GM23338 (cell line): ENCODE results near the gene AGFG2. TPM values are rescaled to one million over a fixed set of nuclear protein-coding genes. Genes with fewer than 3 reads are reported as not detected.

Experiments used
- ATAC-seq: fragments of 200-7000 bp; cut with Tn5 transposase; 3 replicates; pipeline ENCODE4 v1.9.1; 2020
- DNase-seq: peaks from one replicate; pipeline ENCODE4 v3.0.0-alpha.2; 2015; ENCODE audit warnings: low spot score
- H2AFZ ChIP-seq: fragments of 200-600 bp; sonication (generic); 2 replicates; pipeline ENCODE4 v1.8.0; 2016; ENCODE audit warnings: antibody characterized with exemption, mild to moderate bottlenecking, moderate library complexity
- H3F3A ChIP-seq: fragments of 200-600 bp; sonication (generic); replicated peaks from 2 replicates; pipeline ENCODE4 v1.8.0; 2017; ENCODE audit warnings: antibody characterized with exemption, mixed run types, low read depth
- H3K27ac ChIP-seq: fragments of 200-600 bp; sonication (generic); 2 replicates; pipeline ENCODE4 v1.6.1; 2016; ENCODE audit warnings: low read depth
- H3K27me3 ChIP-seq: fragments of 200-600 bp; sonication (generic); 2 replicates; pipeline ENCODE4 v1.8.0; 2016; ENCODE audit warnings: mild to moderate bottlenecking, mixed run types, moderate library complexity; ENCODE audit not compliant: insufficient read depth
- H3K36me3 ChIP-seq: fragments of 200-600 bp; sonication (generic); 2 replicates; pipeline ENCODE4 v1.8.0; 2016; ENCODE audit warnings: mild to moderate bottlenecking; ENCODE audit not compliant: insufficient read depth
- H3K4me1 ChIP-seq: fragments of 200-600 bp; sonication (generic); 2 replicates; pipeline ENCODE4 v1.8.0; 2016; ENCODE audit warnings: mild to moderate bottlenecking, moderate library complexity; ENCODE audit not compliant: insufficient read depth
- H3K4me2 ChIP-seq: fragments of 200-600 bp; sonication (generic); 2 replicates; pipeline ENCODE4 v1.7.1; 2017; ENCODE audit warnings: mixed run types
- H3K4me3 ChIP-seq: fragments of 200-600 bp; sonication (generic); 2 replicates; pipeline ENCODE4 v1.6.1; 2016; ENCODE audit warnings: mixed run types
- H3K79me2 ChIP-seq: fragments of 200-600 bp; sonication (generic); replicated peaks from 2 replicates; pipeline ENCODE4 v1.8.0; 2017; ENCODE audit warnings: mild to moderate bottlenecking; ENCODE audit not compliant: insufficient read depth
- H3K9me2 ChIP-seq: fragments of 200-600 bp; sonication (generic); 2 replicates; pipeline ENCODE4 v1.8.0; 2017; ENCODE audit not compliant: insufficient read depth
- H4K20me1 ChIP-seq: fragments of 200-600 bp; sonication (generic); replicated peaks from 2 replicates; pipeline ENCODE4 v1.8.0; 2017; ENCODE audit warnings: mild to moderate bottlenecking; ENCODE audit not compliant: insufficient read depth
- H3K27ac Mint-ChIP-seq: 2 replicates; pipeline ENCODE4 v1.8.0; 2020; ENCODE audit warnings: inconsistent platforms, mild to moderate bottlenecking, moderate library complexity, mixed read lengths
- H3K27me3 Mint-ChIP-seq: 3 replicates; pipeline ENCODE4 v1.8.0; 2022; ENCODE audit warnings: low read depth, mild to moderate bottlenecking, moderate library complexity, mixed read lengths, inconsistent platforms; ENCODE audit not compliant: insufficient read depth, poor library complexity
- H3K36me3 Mint-ChIP-seq: 3 replicates; pipeline ENCODE4 v1.8.0; 2021; ENCODE audit warnings: low read depth, mild to moderate bottlenecking, inconsistent platforms, moderate library complexity, mixed read lengths
- H3K4me1 Mint-ChIP-seq: 3 replicates; pipeline ENCODE4 v1.8.0; 2020; ENCODE audit warnings: mild to moderate bottlenecking, inconsistent platforms, mixed read lengths
- H3K4me3 Mint-ChIP-seq: 3 replicates; pipeline ENCODE4 v1.8.0; 2021; ENCODE audit warnings: moderate library complexity, mild to moderate bottlenecking, inconsistent platforms, mixed read lengths
- H3K9me3 Mint-ChIP-seq: 3 replicates; pipeline ENCODE4 v1.8.0; 2020; ENCODE audit warnings: moderate library complexity, mild to moderate bottlenecking, inconsistent platforms, mixed read lengths
- CREB1 ChIP-seq: fragments of 250-450 bp; sonication (Bioruptor Pico); IDR thresholded peaks from 2 replicates; pipeline ENCODE4 v1.5.0; 2020; ENCODE audit warnings: low read depth, mild to moderate bottlenecking, moderate library complexity
- ETS1 ChIP-seq: IDR thresholded peaks from 2 replicates; pipeline ENCODE4 v1.6.1; 2016; ENCODE audit warnings: antibody characterized with exemption
- EZH2 ChIP-seq: fragments of 200-600 bp; sonication (generic); IDR thresholded peaks from one replicate; pipeline ENCODE4 v1.8.0; 2017; ENCODE audit warnings: antibody characterized with exemption, mild to moderate bottlenecking, low read depth; ENCODE audit not compliant: unreplicated experiment
- EZH2phosphoT487 ChIP-seq: fragments of 200-600 bp; sonication (generic); IDR thresholded peaks from one replicate; pipeline ENCODE4 v1.8.1; 2018; ENCODE audit warnings: antibody characterized with exemption; ENCODE audit not compliant: unreplicated experiment
- JUNB ChIP-seq: IDR thresholded peaks from one replicate; pipeline ENCODE4 v1.6.1; 2016; ENCODE audit warnings: antibody characterized with exemption; ENCODE audit not compliant: unreplicated experiment
- NANOG ChIP-seq: IDR thresholded peaks from 2 replicates; pipeline ENCODE4 v1.6.1; 2016; ENCODE audit warnings: antibody characterized with exemption, borderline replicate concordance
- POLR2AphosphoS5 ChIP-seq: IDR thresholded peaks from 2 replicates; pipeline ENCODE4 v1.6.1; 2016; ENCODE audit warnings: antibody characterized with exemption, low read depth
- REST ChIP-seq: IDR thresholded peaks from one replicate; pipeline ENCODE4 v1.6.1; 2018; ENCODE audit warnings: antibody characterized with exemption; ENCODE audit not compliant: unreplicated experiment
- STAT1 ChIP-seq: IDR thresholded peaks from one replicate; pipeline ENCODE4 v1.6.1; 2016; ENCODE audit warnings: antibody characterized with exemption; ENCODE audit not compliant: unreplicated experiment
- ZNF114 ChIP-seq: fragments of 250-450 bp; sonication (Bioruptor Pico); IDR thresholded peaks from 2 replicates; pipeline ENCODE4 v1.5.0; 2020; ENCODE audit warnings: mild to moderate bottlenecking, moderate library complexity
- ZNF331 ChIP-seq: fragments of 250-450 bp; sonication (Bioruptor Pico); IDR thresholded peaks from 2 replicates; pipeline ENCODE4 v1.5.0; 2020; ENCODE audit warnings: low read depth, mild to moderate bottlenecking, moderate library complexity
- polyA plus RNA-seq: library from polyadenylated mRNA; unstranded; fragments of >200 nt; fragmentation: Nextera tagmentation; extraction: Ambion mirVana; gene quantifications from 2 replicates; pipeline ENCODE4 v1.2.1, GENCODE V29; 2016
- total RNA-seq: library from RNA; depleted of rRNA; stranded (reverse); fragments of >200 nt; shearing (Covaris generic); gene quantifications from 2 replicates; pipeline ENCODE4 v1.2.3, GENCODE V29; 2014
- TF ChIP-seq, protein P1 (sequence below), 2 experiments: fragments of 200-600 bp in 1 of 2; sonication (generic) in 1 of 2; conservative IDR thresholded peaks; 2 replicates each; pipeline versions ENCODE4 v1.5.1 to v1.6.1; 2016 to 2017; ENCODE audit warnings: antibody characterized with exemption in 2 of 2, low read depth in 2 of 2, mild to moderate bottlenecking in 2 of 2, moderate library complexity in 1 of 2
- TF ChIP-seq, protein P2 (sequence below): fragments of 250-450 bp; sonication (Bioruptor Pico); IDR thresholded peaks from 2 replicates; pipeline ENCODE4 v1.5.0; 2020; ENCODE audit warnings: mild to moderate bottlenecking, moderate library complexity

Gene AGFG2
- total and polyA plus RNA-seq, 2 experiments from 2014 or later = 2.3 to 8.9 TPM

GRCh38 chr7:100496509-100496908, 42.5 kb upstream of the AGFG2 start:
- H3K4me3 Mint-ChIP-seq = no peak overlapping the region
- Histone ChIP-seq H4K20me1 (no peaks in the 10 kb centered on the region), H3F3A (0 out of 2 replicates have a peak, but pooled peaks cover 3% of the 10 kb centered on the region), H3K79me2 (no peaks in the 10 kb centered on the region), H2AFZ (no peak overlapping the region), H3K4me2 (no peak overlapping the region), H3K36me3 (no peaks in the 10 kb centered on the region), H3K27ac (no peak overlapping the region), H3K4me3 (no peak overlapping the region), H3K9me2 (no peaks in the 10 kb centered on the region), H3K27me3 (peaks cover 10% of the 10 kb centered on the region), H3K4me1 (peaks cover 7% of the 10 kb centered on the region; the same call in 1 of the 2 replicates)
- DNase-seq (no peak), ATAC-seq (no peak)
- H3K27ac Mint-ChIP-seq = no peak overlapping the region
- peaks cover 21% of the 10 kb centered on the region for H3K27me3 Mint-ChIP-seq
- H3K36me3 Mint-ChIP-seq = no peaks in the 10 kb centered on the region
- no peaks in the 10 kb centered on the region for H3K9me3 Mint-ChIP-seq
- peaks cover 8% of the 10 kb centered on the region for H3K4me1 Mint-ChIP-seq
- TF ChIP-seq EZH2 = no peak
- TF ChIP-seq ETS1 = no peak
- TF ChIP-seq, protein P1, sequence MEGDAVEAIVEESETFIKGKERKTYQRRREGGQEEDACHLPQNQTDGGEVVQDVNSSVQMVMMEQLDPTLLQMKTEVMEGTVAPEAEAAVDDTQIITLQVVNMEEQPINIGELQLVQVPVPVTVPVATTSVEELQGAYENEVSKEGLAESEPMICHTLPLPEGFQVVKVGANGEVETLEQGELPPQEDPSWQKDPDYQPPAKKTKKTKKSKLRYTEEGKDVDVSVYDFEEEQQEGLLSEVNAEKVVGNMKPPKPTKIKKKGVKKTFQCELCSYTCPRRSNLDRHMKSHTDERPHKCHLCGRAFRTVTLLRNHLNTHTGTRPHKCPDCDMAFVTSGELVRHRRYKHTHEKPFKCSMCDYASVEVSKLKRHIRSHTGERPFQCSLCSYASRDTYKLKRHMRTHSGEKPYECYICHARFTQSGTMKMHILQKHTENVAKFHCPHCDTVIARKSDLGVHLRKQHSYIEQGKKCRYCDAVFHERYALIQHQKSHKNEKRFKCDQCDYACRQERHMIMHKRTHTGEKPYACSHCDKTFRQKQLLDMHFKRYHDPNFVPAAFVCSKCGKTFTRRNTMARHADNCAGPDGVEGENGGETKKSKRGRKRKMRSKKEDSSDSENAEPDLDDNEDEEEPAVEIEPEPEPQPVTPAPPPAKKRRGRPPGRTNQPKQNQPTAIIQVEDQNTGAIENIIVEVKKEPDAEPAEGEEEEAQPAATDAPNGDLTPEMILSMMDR (conservative IDR thresholded peaks at IDR 0.05; ENCODE audit: low read depth in 2 of 2) = no peak
- no peak for TF ChIP-seq STAT1
- TF ChIP-seq NANOG = no peak
- TF ChIP-seq CREB1 (CRISPR knock-in tag) = no peak
- TF ChIP-seq ZNF331 (CRISPR knock-in tag) = no peak
- TF ChIP-seq, protein P2, sequence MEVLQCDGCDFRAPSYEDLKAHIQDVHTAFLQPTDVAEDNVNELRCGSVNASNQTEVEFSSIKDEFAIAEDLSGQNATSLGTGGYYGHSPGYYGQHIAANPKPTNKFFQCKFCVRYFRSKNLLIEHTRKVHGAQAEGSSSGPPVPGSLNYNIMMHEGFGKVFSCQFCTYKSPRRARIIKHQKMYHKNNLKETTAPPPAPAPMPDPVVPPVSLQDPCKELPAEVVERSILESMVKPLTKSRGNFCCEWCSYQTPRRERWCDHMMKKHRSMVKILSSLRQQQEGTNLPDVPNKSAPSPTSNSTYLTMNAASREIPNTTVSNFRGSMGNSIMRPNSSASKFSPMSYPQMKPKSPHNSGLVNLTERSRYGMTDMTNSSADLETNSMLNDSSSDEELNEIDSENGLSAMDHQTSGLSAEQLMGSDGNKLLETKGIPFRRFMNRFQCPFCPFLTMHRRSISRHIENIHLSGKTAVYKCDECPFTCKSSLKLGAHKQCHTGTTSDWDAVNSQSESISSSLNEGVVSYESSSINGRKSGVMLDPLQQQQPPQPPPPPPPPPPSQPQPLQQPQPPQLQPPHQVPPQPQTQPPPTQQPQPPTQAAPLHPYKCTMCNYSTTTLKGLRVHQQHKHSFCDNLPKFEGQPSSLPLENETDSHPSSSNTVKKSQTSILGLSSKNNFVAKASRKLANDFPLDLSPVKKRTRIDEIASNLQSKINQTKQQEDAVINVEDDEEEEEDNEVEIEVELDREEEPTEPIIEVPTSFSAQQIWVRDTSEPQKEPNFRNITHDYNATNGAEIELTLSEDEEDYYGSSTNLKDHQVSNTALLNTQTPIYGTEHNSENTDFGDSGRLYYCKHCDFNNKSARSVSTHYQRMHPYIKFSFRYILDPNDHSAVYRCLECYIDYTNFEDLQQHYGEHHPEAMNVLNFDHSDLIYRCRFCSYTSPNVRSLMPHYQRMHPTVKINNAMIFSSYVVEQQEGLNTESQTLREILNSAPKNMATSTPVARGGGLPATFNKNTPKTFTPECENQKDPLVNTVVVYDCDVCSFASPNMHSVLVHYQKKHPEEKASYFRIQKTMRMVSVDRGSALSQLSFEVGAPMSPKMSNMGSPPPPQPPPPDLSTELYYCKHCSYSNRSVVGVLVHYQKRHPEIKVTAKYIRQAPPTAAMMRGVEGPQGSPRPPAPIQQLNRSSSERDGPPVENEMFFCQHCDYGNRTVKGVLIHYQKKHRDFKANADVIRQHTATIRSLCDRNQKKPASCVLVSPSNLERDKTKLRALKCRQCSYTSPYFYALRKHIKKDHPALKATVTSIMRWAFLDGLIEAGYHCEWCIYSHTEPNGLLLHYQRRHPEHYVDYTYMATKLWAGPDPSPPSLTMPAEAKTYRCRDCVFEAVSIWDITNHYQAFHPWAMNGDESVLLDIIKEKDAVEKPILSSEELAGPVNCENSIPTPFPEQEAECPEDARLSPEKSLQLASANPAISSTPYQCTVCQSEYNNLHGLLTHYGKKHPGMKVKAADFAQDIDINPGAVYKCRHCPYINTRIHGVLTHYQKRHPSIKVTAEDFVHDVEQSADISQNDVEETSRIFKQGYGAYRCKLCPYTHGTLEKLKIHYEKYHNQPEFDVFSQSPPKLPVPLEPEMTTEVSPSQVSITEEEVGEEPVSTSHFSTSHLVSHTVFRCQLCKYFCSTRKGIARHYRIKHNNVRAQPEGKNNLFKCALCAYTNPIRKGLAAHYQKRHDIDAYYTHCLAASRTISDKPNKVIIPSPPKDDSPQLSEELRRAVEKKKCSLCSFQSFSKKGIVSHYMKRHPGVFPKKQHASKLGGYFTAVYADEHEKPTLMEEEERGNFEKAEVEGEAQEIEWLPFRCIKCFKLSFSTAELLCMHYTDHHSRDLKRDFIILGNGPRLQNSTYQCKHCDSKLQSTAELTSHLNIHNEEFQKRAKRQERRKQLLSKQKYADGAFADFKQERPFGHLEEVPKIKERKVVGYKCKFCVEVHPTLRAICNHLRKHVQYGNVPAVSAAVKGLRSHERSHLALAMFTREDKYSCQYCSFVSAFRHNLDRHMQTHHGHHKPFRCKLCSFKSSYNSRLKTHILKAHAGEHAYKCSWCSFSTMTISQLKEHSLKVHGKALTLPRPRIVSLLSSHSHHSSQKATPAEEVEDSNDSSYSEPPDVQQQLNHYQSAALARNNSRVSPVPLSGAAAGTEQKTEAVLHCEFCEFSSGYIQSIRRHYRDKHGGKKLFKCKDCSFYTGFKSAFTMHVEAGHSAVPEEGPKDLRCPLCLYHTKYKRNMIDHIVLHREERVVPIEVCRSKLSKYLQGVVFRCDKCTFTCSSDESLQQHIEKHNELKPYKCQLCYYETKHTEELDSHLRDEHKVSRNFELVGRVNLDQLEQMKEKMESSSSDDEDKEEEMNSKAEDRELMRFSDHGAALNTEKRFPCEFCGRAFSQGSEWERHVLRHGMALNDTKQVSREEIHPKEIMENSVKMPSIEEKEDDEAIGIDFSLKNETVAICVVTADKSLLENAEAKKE = no peak
- TF ChIP-seq ZNF114 = no peak
- TF ChIP-seq EZH2phosphoT487 = no peak
- TF ChIP-seq POLR2AphosphoS5 = no peak
- no peak for TF ChIP-seq JUNB
- no peak for TF ChIP-seq REST
